ENCODE data around the gene PGS1.
A peak's percentile ranks its signal among the peaks of the same experiment; 100 is the strongest.

PGS1 gene

GRCh38 chr17:78371056-78371455 is 7.4 kb upstream of the PGS1 start:
- H3K4me3 ChIP-seq (ENCODE audit: low read length): no peak overlapping the region
- TF ChIP-seq CTCF (IDR thresholded peaks at IDR 0.05; ENCODE audit: insufficient read depth, low read depth, low read length, missing control alignments): no peak
- DNase-seq (ENCODE audit: low read depth): no peak

GRCh38 chr17:78372841-78373240 is 5.6 kb upstream of the PGS1 start:
- TF ChIP-seq CTCF (IDR thresholded peaks at IDR 0.05; ENCODE audit: insufficient read depth, low read depth, low read length, missing control alignments): no peak
- H3K4me3 ChIP-seq (ENCODE audit: low read length): no peak overlapping the region
- no peak for DNase-seq (ENCODE audit: low read depth)

GRCh38 chr17:78374189-78374588 is 4.3 kb upstream of the PGS1 start:
- peak; percentile 73 for DNase-seq (ENCODE audit: low read depth)
- no peak overlapping the region for H3K4me3 ChIP-seq (ENCODE audit: low read length)
- no peak for TF ChIP-seq CTCF (IDR thresholded peaks at IDR 0.05; ENCODE audit: insufficient read depth, low read depth, low read length, missing control alignments)

DNA sequence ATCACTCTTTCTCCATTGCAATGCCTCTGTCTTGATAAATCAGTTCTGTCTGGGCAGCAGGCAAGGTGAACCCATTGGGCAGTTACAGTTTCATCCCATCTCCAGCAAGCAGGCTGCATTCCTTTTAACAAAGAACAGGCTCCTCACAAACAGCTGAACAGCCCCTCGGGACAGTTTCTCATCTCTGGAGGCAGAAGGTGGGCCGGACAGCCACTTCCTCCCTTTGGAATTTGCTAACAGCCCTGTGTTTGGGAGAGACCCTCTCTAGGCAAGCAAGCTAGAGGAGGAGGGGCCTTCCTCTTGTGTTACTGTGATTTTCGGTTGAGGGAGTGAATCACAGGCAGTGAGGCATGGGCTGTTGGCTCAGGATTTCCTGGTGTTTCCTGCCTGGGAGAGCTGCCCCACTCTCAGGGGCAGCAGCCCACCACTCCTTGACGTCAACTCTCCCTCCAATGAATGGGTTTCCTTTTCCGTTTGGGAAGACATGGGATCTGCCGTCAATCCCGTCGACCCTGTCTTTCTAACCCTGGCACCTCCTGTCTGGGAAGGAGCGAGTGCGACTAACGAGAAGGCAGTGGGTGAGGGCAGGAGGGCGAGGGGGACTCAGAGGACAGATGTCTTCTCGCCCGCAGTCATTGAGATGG is 3.7 kb upstream of the PGS1 start:
- peak; percentile 79 for DNase-seq (ENCODE audit: low read depth)
- no peak overlapping the region for H3K4me3 ChIP-seq (ENCODE audit: low read length)

GRCh38 chr17:78375401-78376151 is 2.9 kb upstream of the PGS1 start:
- no peak overlapping the region for H3K4me3 ChIP-seq (ENCODE audit: low read length)
- DNase-seq (ENCODE audit: low read depth): peak; percentile 93
- no peak for TF ChIP-seq CTCF (IDR thresholded peaks at IDR 0.05; ENCODE audit: insufficient read depth, low read depth, low read length, missing control alignments)

More for the DNA sequence above, 3.7 kb upstream of the PGS1 start:
- TF ChIP-seq CTCF (IDR thresholded peaks at IDR 0.05; ENCODE audit: insufficient read depth, low read depth, low read length, missing control alignments): no peak

DNA sequence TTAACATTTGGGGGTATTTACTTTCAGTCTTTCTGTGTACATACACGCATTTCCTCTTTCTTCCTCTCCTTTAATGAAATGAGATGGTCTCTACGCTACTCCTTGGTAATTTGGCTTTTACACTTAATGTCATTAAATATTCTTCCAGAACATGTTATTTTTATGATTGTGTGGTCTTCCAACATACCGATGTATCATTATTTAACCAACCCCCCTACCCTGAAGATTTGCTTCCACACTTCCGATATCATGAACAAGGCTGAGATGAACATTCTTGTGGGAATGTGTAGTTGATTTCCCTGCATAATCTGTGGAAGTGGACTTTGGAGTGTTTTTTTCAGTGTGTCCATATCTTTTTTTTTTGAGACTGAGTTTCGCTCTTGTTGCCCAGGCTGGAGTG is 2.3 kb upstream of the PGS1 start:
- no peak for TF ChIP-seq CTCF (IDR thresholded peaks at IDR 0.05; ENCODE audit: insufficient read depth, low read depth, low read length, missing control alignments)
- no peak overlapping the region for H3K4me3 ChIP-seq (ENCODE audit: low read length)
- no peak for DNase-seq (ENCODE audit: low read depth)

- DNase-seq (ENCODE audit: low read depth): no peak
- H3K4me3 ChIP-seq (ENCODE audit: low read length): peak overlapping the region; percentile 84
- no peak for TF ChIP-seq CTCF (IDR thresholded peaks at IDR 0.05; ENCODE audit: insufficient read depth, low read depth, low read length, missing control alignments)
Measured at GRCh38 chr17:78377858-78378224, 608 bp upstream of the PGS1 start.
